GM21723 (cell line): Measurements from ENCODE around the gene ZRANB1.

Experiments
- ATAC-seq: cut with Tn5 transposase; IDR thresholded peaks from one replicate; pipeline ENCODE4 v1.9.1; 2021; ENCODE audit warnings: mild to moderate bottlenecking, moderate library complexity; ENCODE audit not compliant: unreplicated experiment

ZRANB1 gene

GRCh38 chr10:124918906-124919305 lies 23.0 kb upstream of the ZRANB1 start:
- ATAC-seq, result no peak

- ATAC-seq, result no peak
These were observed 20.7 kb upstream of the ZRANB1 start for GRCh38 chr10:124921261-124921660.

- no peak for ATAC-seq
These were observed 18.2 kb upstream of the ZRANB1 start for GRCh38 chr10:124923684-124924083.

GRCh38 chr10:124926548-124926947 lies 15.4 kb upstream of the ZRANB1 start:
- ATAC-seq, result no peak

GRCh38 chr10:124928087-124928486 lies 13.8 kb upstream of the ZRANB1 start:
- ATAC-seq, result no peak

- ATAC-seq, result no peak
These were observed 13.4 kb upstream of the ZRANB1 start for GRCh38 chr10:124928545-124928944.

- ATAC-seq, result no peak
These were observed 6.0 kb upstream of the ZRANB1 start for GRCh38 chr10:124935946-124936345.

- no peak for ATAC-seq
These were observed 5.1 kb upstream of the ZRANB1 start for GRCh38 chr10:124936813-124937212.

- no peak for ATAC-seq
These were observed 2.6 kb upstream of the ZRANB1 start for GRCh38 chr10:124939290-124939689.

GRCh38 chr10:124942317-124943169 lies 620 bp downstream of the ZRANB1 start:
- no peak for ATAC-seq

- ATAC-seq, result no peak
These were observed 1.6 kb downstream of the ZRANB1 start for GRCh38 chr10:124943301-124944092.

GRCh38 chr10:124944982-124945381 lies 3.1 kb downstream of the ZRANB1 start:
- ATAC-seq, result no peak

GRCh38 chr10:124946945-124947344 lies 5.0 kb downstream of the ZRANB1 start:
- no peak for ATAC-seq

- ATAC-seq, result no peak
These were observed 7.6 kb downstream of the ZRANB1 start for GRCh38 chr10:124949543-124949942.

- no peak for ATAC-seq
These were observed 10.2 kb downstream of the ZRANB1 start for GRCh38 chr10:124952123-124952522.

GRCh38 chr10:124953421-124953820 lies 11.5 kb downstream of the ZRANB1 start:
- no peak for ATAC-seq

GRCh38 chr10:124955243-124955642 lies 13.3 kb downstream of the ZRANB1 start:
- no peak for ATAC-seq

GRCh38 chr10:124955868-124956267 lies 13.9 kb downstream of the ZRANB1 start:
- no peak for ATAC-seq

- ATAC-seq, result no peak
These were observed 14.8 kb downstream of the ZRANB1 start for GRCh38 chr10:124956764-124957163.

GRCh38 chr10:124957404-124957947 lies 15.6 kb downstream of the ZRANB1 start:
- no peak for ATAC-seq

- no peak for ATAC-seq
These were observed 17.6 kb downstream of the ZRANB1 start for GRCh38 chr10:124959564-124959963.

GRCh38 chr10:124961248-124961570 lies 19.3 kb downstream of the ZRANB1 start:
- no peak for ATAC-seq
